Neural progenitor cell (in vitro differentiated cells): ENCODE results near the gene MAP7.

Experiments
- EZH2 ChIP-seq: fragments of 200-600 bp; sonication (generic); IDR thresholded peaks from 2 replicates; pipeline ENCODE4 v1.6.1; 2017; ENCODE audit warnings: antibody characterized with exemption, mild to moderate bottlenecking, moderate library complexity
- EZH2phosphoT487 ChIP-seq: fragments of 200-600 bp; sonication (generic); IDR thresholded peaks from 2 replicates; pipeline ENCODE4 v1.6.1; 2017; ENCODE audit warnings: antibody characterized with exemption
- TF ChIP-seq, protein P1 (sequence below): fragments of 200-600 bp; sonication (generic); IDR thresholded peaks from 2 replicates; pipeline ENCODE4 v1.5.1; 2017; ENCODE audit warnings: antibody characterized with exemption, mild to moderate bottlenecking

GRCh38 chr6:136491251-136491650, 59.0 kb downstream of the MAP7 start:
- no peak for TF ChIP-seq EZH2
- TF ChIP-seq, protein P1, sequence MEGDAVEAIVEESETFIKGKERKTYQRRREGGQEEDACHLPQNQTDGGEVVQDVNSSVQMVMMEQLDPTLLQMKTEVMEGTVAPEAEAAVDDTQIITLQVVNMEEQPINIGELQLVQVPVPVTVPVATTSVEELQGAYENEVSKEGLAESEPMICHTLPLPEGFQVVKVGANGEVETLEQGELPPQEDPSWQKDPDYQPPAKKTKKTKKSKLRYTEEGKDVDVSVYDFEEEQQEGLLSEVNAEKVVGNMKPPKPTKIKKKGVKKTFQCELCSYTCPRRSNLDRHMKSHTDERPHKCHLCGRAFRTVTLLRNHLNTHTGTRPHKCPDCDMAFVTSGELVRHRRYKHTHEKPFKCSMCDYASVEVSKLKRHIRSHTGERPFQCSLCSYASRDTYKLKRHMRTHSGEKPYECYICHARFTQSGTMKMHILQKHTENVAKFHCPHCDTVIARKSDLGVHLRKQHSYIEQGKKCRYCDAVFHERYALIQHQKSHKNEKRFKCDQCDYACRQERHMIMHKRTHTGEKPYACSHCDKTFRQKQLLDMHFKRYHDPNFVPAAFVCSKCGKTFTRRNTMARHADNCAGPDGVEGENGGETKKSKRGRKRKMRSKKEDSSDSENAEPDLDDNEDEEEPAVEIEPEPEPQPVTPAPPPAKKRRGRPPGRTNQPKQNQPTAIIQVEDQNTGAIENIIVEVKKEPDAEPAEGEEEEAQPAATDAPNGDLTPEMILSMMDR: no peak
- no peak for TF ChIP-seq EZH2phosphoT487
